HL-60 (cell line): Measurements from ENCODE around the gene ANXA11.
"Not testable (repeated sequence)": the region's sequence is repeated elsewhere in the genome, so short reads cannot be mapped to it uniquely, and the experiment has no call there.

Experiments
- DNase-seq, 2 experiments: peaks; one replicate each; pipeline ENCODE4 v3.0.0-alpha.2; 2010 to 2020; ENCODE audit warnings: low read depth in 1 of 2, low spot score in 1 of 2
- H3K27ac ChIP-seq: fragments of 250-450 bp; sonication (Bioruptor Pico); replicated peaks from 2 replicates; pipeline ENCODE4 v1.5.1; 2020; ENCODE audit warnings: mild to moderate bottlenecking, moderate library complexity
- H3K27me3 ChIP-seq: fragments of 250-450 bp; sonication (Bioruptor Pico); 2 replicates; pipeline ENCODE4 v1.5.1; 2021; ENCODE audit warnings: mild to moderate bottlenecking, moderate library complexity; ENCODE audit not compliant: insufficient read depth, poor library complexity, severe bottlenecking
- H3K4me3 ChIP-seq: replicated peaks from 2 replicates; pipeline ENCODE4 v1.5.1; 2011; ENCODE audit warnings: mild to moderate bottlenecking, control low read depth, low read length; ENCODE audit not compliant: insufficient read depth
- CTCF ChIP-seq: IDR thresholded peaks from one replicate; pipeline ENCODE4 v1.5.1; 2011; ENCODE audit warnings: low read length, control low read depth, inconsistent platforms; ENCODE audit not compliant: insufficient read depth
- GABPA ChIP-seq: IDR thresholded peaks from 2 replicates; pipeline ENCODE4 v1.6.1; 2012; ENCODE audit warnings: low read depth
- POLR2AphosphoS5 ChIP-seq: IDR thresholded peaks from 2 replicates; pipeline ENCODE4 v1.6.1; 2012; ENCODE audit warnings: low read depth
- REST ChIP-seq: IDR thresholded peaks from 2 replicates; pipeline ENCODE4 v1.6.1; 2012; ENCODE audit warnings: low read depth; ENCODE audit not compliant: insufficient replicate concordance
- SPI1 ChIP-seq: IDR thresholded peaks from 2 replicates; pipeline ENCODE4 v1.6.1; 2012; ENCODE audit warnings: low read depth, mild to moderate bottlenecking, borderline replicate concordance
- long read RNA-seq: library from polyadenylated mRNA; unstranded; transcript quantifications from one replicate; pipeline ENCODE4 v2.0.0, GENCODE V29; 2020

The ANXA11 gene
- long read RNA-seq, full-length matches to known transcripts = 825 of 1,220 reads
- long read RNA-seq, partial matches to known transcripts = 76 of 1,220 reads
- long read RNA-seq, other reads (novel, unspliced or antisense) = 319 of 1,220 reads

GRCh38 chr10:80205477-80206276, at the start of gene ANXA11:
TSS of gene ANXA11 (minus strand) at chr10:80205537. CDS start at chr10:80172861, 32,676 bp downstream.
- Histone ChIP-seq H3K4me3 (peak within 1 kb of the TSS; percentile 65), H3K27ac (peak within 1 kb of the TSS; percentile 79), H3K27me3 (no peaks in the 10 kb centered on the region)
- TF ChIP-seq GABPA = peak; percentile 50; the same call in 1 of the 2 replicates
- TF ChIP-seq REST = no peak
- peak; percentile 90 for TF ChIP-seq POLR2AphosphoS5
- peak; percentile 73 to 84 for DNase-seq

- not testable (repeated sequence) for DNase-seq, H3K4me3 ChIP-seq, H3K27ac ChIP-seq, H3K27me3 ChIP-seq
These were observed 49.4 kb upstream of the ANXA11 start for GRCh38 chr10:80254726-80255125.

GRCh38 chr10:80253963-80254271, 48.6 kb upstream of the ANXA11 start:
- H3K27me3 ChIP-seq, DNase-seq, H3K4me3 ChIP-seq: not testable (repeated sequence)
- H3K27ac ChIP-seq = peak overlapping the region; percentile 91

GRCh38 chr10:80253266-80253962, 48.1 kb upstream of the ANXA11 start:
- Histone ChIP-seq H3K27ac (peak overlapping the region; percentile 91), H3K27me3 (no peaks in the 10 kb centered on the region), H3K4me3 (no peak overlapping the region)
- TF ChIP-seq POLR2AphosphoS5 = no peak
- no peak for TF ChIP-seq GABPA
- TF ChIP-seq SPI1 = no peak
- DNase-seq = peak; percentile 51 to 84

GRCh38 chr10:80252296-80252887, 47.1 kb upstream of the ANXA11 start:
- no peak overlapping the region for H3K4me3 ChIP-seq
- no peaks in the 10 kb centered on the region for H3K27me3 ChIP-seq
- DNase-seq = no peak
- H3K27ac ChIP-seq = peak overlapping the region; percentile 91
- TF ChIP-seq GABPA (no peak), POLR2AphosphoS5 (no peak), REST (no peak), CTCF (no peak)

GRCh38 chr10:80251703-80252280, 46.5 kb upstream of the ANXA11 start:
- not testable (repeated sequence) for H3K27me3 ChIP-seq, DNase-seq, H3K4me3 ChIP-seq
- peak overlapping the region; percentile 91 for H3K27ac ChIP-seq

- H3K4me3 ChIP-seq, DNase-seq: not testable (repeated sequence)
These were observed 45.1 kb upstream of the ANXA11 start for GRCh38 chr10:80250399-80250798.

GRCh38 chr10:80249906-80250305, 44.6 kb upstream of the ANXA11 start:
- not testable (repeated sequence) for H3K27ac ChIP-seq, H3K27me3 ChIP-seq, H3K4me3 ChIP-seq
- peak; percentile 34 to 82 for DNase-seq

More at GRCh38 chr10:80250399-80250798, 45.1 kb upstream of the ANXA11 start:
- not testable (repeated sequence) for H3K27ac ChIP-seq, H3K27me3 ChIP-seq

- H3K27ac ChIP-seq, H3K27me3 ChIP-seq, H3K4me3 ChIP-seq, DNase-seq: not testable (repeated sequence)
These were observed 42.3 kb upstream of the ANXA11 start for GRCh38 chr10:80247611-80248010.
